Ureter (tissue), 1 donor: ENCODE data around the gene RPS28. TPM values are rescaled to one million over a fixed set of nuclear protein-coding genes. Genes with fewer than 3 reads are reported as not detected.
"Not testable (repeated sequence)": the region's sequence is repeated elsewhere in the genome, so short reads cannot be mapped to it uniquely, and the experiment has no call there.

ENCODE experiments used
- DNase-seq: peaks from one replicate; pipeline ENCODE4 v3.0.0-alpha.2; 2020; ENCODE audit warnings: low spot score
- total RNA-seq: library from RNA; stranded (reverse); gene quantifications from one replicate; pipeline ENCODE4 v1.2.4, GENCODE V29; 2023
- donor health status: DM: yes; HTN: yes; CAD: no.

RPS28 gene
- 1,953 TPM for total RNA-seq

DNA sequence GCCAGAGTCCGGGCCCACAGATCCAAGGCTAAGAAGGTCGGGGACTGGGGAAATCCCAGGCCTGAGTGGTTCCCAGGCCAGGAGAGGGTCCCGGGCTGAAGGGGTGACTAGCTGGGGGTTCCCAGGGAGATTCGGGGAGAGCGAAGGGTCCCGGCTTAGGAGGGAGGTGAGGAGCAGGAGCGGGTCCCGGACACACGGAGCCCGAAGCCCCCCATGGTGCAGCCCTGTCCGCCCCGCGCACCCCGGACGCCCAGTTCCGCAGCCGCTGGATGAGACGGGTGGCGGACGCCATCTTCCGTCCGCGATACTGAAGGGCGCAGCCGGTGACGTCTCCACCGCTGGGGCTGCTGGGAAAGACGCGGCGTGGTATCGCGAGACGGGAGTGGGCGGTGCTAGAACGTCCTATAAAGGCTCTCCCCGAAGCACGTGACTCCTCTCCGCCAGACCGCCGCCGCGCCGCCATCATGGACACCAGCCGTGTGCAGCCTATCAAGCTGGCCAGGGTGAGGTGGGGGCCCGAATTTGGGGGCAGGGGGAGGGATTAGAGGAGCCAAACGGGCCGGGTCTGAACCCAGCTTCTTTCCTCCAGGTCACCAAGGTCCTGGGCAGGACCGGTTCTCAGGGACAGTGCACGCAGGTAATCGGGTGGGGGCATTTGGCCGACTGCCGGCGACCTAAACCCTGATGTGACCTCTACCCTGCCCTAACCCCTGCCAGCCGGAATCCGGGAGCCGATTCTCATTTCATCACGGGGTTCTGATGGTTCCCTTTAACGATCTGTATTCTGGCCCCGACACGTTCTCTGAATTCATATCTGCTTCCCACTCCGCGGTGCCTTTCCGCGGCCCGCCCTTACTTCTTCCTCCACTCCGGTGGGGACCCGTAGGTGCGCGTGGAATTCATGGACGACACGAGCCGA lies at the start of gene RPS28, which contains the start of gene NDUFA7:
RPS28 (plus strand) TSS at position 430 of the 919 bp plus-strand sequence; CDS start at position 465, 35 bp downstream.
NDUFA7 (minus strand) TSS at position 309 of the 919 bp plus-strand sequence; CDS start at position 292, 17 bp downstream.
- DNase-seq, result peak; percentile 98

DNA sequence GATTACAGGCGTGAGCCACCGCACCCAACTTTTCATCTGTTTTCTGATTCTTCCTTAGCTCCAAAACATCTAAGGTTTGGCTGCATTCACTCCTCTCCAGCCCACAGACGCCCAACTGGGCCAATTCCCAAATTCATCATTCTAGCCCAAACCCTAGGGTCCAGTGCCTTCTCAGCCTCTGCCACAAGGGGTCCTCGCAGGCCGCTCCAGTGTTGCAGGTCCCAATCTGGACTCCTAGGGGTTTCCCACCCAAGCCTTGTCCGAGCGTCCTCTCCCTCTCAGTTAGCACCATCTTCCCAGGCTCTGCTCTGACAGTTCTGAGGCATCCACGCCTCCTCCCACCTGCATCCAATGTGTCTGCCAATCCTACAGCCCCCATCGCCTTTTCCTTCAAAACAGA lies 44.8 kb upstream of the RPS28 start:
- DNase-seq, result not testable (repeated sequence)

DNA sequence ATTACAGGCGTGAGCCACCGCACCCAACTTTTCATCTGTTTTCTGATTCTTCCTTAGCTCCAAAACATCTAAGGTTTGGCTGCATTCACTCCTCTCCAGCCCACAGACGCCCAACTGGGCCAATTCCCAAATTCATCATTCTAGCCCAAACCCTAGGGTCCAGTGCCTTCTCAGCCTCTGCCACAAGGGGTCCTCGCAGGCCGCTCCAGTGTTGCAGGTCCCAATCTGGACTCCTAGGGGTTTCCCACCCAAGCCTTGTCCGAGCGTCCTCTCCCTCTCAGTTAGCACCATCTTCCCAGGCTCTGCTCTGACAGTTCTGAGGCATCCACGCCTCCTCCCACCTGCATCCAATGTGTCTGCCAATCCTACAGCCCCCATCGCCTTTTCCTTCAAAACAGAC lies 30.0 kb upstream of the RPS28 start:
- not testable (repeated sequence) for DNase-seq

DNA sequence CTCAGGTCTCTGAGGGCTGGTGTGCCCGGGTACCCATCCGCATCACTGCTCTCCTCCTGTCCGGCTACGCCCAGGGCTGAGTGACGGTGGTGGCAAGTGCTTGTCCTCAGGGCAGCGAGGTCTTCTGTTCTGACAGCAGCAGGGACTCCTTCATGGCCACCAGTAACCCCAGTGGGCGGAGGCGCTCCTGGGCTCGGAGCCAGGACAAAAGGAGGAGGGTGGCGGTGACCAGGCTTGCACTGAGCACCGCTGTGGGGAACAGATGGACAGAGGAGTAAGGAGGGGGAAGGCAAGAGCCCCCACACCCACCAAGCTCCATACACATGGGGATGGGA lies 19.0 kb upstream of the RPS28 start:
- DNase-seq, result peak; percentile 44

DNA sequence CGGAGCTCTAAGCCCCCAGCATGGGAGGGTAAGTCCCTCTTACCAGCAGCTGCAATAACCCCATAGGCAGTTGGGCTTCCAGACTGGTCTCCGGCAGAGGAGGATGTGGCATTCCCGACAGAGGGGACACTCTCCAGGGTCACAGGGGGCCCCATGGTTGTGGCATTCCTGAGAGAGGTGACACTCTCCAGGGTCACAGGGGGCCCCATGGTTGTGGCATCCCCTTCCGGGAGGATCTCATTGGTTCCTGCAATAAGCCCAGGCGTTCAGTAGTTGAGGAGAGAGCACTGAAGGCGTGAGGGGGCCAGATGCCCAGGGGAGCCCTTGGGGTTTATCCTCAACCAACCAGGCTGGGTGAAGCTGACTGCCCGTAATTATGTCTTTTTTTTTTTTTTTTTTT lies 18.6 kb upstream of the RPS28 start:
- DNase-seq, result peak; percentile 31

DNA sequence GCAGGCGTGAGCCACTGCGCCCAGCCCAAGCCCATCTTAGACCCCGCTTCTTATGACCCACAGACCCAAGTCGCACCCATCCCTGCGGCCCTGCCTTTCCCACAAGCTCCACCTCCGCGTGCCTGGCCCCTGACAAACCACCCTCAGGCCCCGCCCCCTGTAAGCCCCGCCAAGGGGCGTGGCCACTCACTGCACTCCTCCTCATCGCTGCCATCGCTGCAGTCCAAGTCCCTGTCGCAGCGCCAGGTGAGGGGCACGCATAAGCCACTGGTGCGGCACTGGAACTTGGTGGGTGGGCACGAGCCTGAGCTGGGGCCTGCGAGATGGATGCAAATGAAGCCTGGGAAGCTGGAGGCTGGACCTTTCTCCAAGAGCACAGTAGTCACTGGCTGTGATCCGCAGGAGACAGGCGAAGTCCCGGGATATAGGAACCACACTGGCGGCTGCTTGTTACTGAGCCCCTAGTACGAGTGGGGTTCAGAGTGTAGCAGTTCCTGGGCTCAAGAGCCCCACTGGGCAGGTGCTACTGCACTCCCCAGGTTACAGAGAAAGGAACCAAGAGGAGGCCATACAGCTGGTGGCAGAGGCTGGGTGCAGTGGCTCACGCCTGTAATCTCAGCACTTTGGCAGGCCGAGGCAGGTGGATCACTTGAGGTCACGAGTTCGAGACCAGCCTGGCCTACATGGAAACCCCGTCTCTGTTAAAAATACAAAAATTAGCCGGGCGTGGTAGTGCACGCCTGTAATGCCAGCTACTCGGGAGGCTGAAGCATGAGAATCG lies 16.3 kb upstream of the RPS28 start:
- peak; percentile 41 for DNase-seq

DNA sequence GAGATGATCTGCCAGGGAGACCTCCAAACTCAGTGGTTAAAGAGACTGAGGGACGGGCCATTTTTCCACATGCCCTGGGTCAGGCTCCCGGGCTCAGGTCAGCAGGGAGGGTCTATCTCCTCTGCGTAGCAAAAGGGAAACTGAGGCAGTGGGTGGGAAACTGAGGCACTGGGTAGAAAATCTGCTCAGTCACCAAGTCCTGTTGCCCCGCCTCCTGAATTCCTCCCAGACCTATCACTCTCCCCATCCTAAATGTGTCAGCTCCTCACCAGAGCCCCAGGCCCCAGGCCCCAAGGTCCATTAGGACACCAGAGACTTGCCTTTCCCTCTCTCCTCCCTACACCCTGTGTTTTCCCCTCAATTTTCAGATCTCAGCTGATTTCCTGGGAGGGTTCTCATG lies 15.5 kb upstream of the RPS28 start:
- DNase-seq, result peak; percentile 31

DNA sequence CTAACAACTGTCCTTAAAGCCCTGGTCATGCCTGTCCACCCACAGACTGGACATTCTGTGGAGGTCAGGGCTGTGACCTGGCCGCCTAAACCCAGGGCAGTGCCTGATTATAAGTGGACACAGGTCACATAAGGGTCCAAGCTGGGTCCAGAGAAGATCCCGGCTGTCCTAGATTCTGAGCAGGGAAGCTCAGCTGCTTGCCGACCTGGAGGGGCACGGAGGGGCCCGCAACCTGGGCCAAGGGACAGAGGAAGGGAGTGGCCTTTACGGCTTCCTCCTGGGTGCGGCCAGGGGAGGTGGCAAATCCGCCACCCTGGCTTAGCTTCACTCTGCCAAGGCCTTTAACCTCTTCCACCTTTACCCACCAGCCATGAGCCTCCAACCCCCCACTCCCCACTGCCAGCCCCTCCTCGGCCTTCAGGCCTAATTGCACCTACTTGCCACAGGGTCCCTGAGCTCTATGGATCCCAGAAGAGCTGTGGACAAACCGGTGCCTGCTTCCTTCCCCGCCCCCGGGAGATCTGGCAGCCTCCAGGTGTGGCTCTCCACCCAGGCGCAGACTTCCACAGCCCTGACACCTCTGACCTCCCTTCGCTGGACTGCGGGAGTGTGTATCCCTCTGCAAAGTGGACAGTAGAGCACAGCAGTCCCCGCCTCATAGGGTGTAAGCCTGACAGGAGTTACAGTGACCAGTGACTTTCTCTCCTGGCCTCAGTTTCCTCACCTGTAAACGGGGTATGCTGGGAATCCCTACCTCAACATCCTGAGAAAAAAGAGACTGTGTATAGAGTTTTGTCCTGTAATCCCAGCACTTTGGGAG lies 14.9 kb upstream of the RPS28 start:
- peak; percentile 41 for DNase-seq

DNA sequence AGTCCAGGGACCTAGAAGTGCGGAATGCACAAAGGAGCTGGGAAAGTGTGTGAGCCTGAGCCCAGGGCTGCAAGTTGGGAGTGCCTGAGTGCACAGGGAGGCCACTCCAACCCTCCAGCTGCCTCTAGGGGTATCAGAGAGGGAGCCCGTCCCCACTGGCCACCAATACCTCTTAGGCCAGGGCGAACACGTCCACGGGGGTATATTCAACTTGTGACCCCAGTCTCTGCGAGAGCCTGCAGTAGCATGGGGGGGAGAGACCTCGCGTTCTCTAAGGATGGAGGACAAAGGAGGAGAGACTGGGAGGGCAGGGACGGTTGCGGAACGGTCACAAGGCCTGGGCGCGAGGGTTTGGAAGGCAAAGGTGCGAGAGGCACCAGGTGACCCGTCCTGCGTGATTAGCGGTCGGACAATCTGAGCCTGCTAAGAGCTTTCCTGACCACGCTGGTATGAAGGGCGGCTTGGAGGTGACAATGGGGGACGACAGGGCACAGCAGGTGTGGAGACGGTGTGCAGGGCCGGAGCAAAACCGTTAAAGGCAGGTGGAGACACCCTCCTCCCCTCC lies 13.8 kb upstream of the RPS28 start:
- DNase-seq, result peak; percentile 42

DNA sequence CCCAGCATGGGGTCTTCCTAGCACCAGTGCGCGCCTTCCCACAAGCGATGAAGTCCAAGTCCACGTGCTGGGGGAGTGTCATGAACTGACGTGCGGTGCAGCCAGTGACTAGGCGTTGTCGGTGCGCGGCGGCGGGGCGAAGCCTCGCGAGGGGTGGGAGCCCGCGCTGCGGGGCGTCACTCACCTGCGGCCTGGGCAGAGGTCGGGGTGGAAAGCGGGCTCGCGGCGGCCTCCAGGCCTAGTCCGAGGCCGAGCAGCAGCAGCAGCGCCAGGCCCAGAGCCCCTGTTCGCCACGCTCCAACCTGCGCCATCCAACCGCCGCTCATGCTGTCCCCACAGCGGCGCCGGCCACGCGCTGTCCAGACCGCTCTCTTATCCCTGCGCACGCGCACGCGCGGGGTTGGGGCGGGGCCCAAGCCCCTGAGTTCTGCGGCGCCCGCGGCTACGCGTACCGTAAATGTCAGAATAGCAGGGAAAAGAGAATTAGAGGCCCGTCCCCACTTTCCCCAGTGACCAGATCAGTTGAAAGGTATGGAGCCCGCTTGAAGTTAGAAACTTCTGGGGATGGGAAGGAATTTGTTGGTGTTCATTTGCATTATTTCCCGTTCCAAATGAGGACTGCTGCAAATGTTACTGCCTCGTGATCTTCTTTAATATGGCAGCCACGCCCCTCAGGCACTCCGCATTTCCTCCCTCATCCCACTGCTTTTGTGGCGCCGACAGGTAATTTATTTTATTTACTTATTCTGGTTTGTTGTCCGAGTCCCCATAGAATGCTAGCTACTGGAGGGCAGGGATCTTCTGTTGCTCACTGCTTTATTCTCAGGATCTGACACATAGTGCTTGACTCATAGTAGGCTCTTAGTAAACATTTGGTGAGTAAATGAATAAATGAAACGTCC lies 13.1 kb upstream of the RPS28 start, which contains the start of gene CD320:
CD320 (minus strand) TSS at position 394 of the 902 bp plus-strand sequence; CDS start at position 326, 68 bp downstream.
- peak; percentile 86 for DNase-seq

DNA sequence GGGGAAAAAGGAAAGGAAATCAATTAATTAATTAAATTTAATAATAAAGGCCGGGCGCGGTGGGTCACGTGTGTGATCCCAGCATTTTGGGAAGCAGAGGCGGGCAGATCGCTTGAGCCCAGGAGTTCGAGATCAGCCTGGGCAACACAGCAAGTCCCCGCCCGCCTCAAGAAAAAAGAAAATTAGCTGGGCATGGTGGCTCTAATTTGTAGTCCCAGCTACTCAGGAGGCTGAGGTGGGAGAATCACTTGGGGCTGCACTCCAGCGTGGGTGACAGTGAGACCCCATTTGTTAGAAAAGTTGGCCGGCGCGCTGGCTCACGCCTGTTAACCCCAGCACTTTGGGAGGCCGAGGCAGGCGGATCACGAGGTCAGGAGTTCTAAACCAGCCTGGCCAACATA lies 12.4 kb upstream of the RPS28 start:
- peak; percentile 40 for DNase-seq

DNA sequence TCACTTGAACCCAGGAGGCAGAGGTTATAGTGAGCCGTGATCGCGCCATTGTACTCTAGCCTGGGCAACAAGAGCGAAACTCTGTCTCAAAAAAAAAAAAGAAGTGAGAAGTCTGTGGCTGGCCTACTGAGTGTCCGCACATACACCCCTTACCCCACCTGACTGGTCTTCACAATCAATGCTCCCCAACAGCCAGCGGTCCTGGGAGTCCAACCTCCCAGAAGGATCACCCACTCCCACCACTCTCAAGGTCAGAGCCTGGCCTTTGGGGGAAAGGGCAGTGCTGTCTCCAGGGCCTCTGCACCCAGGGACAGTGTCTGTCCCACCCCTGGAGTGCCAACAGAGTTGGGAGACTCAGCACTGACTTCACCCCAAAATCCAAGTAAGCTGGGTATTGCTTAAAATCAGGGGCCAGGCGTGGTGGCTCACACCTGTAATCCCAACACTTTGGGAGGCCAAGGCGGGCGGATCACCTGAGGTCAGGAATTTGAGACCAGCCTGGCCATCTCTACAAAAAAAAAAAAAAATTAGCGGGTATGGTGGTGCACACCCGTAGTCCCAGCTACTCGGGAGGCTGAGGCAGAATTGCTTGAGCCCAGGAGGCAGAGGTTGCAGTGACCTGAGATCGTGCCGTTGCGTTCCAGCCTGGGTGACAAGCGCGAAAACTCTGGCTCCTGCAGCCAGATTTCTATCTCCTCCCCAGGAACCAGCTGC lies 10.8 kb upstream of the RPS28 start:
- no peak for DNase-seq

DNA sequence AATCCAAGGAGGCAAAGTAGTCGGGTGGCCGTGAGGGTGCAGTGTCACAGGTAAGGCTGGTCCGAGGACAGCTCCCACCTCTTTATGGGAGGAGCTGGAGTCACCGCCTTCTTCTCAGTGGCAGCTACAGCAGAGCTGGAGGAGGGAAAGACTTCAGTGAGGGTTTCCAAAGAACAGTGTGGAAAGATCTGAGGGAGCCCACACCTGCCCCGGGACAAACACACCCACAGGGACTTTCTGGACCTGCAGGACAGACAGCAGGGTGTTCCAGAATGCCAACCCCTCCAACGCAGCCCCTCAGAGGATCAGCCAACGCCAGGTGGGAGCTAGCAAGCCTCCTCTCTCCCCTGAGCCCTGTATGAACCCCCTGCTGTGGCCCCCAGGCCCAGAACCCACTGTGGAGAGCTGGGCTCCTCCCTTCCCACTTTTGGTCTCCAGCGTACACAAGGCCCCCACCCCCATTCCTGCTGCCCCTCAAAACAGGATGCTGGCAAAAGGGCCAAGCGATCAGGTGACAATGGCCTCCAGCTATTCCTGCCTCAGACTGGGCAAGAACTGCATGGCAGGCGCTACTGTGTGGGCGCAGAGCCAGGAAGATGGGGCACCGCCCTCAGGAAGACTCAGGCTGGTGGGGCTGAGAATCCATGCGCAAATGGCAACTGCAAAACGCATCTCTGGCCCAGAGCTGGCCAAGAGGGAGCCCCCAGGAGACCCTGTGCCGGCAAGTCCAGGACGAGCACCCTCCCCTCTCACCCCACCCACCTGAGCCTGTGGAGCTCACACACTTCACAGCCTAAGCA lies 9.6 kb upstream of the RPS28 start:
- no peak for DNase-seq

DNA sequence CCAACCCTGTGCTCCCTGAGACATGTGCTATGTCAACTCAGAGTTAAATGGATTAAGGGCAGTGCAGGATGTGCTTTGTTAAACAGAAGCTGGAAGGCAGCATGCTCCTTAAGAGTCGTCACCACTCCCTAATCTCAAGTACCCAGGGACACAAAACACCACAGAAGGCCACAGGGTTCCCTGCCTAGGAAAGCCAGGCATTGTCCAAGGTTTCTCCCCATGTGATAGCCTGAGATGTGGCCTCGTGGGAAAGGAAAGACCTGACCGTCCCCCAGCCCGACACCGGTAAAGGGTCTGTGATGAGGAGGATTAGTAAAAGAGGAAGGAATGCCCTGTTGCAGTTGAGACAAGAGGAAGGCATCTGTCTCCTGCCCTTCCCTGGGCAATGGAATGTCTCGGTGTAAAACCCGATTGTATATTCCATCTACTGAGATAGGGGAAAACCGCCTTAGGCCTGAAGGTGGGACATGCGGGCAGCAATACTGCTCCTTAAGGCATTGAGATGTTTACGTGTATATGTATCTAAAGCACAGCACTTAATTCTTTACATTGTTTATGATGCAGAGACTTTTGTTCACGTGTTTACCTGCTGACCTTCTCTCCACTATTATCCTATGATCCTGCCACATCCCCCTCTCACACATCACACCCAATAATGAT lies 6.2 kb upstream of the RPS28 start:
- not testable (repeated sequence) for DNase-seq

DNA sequence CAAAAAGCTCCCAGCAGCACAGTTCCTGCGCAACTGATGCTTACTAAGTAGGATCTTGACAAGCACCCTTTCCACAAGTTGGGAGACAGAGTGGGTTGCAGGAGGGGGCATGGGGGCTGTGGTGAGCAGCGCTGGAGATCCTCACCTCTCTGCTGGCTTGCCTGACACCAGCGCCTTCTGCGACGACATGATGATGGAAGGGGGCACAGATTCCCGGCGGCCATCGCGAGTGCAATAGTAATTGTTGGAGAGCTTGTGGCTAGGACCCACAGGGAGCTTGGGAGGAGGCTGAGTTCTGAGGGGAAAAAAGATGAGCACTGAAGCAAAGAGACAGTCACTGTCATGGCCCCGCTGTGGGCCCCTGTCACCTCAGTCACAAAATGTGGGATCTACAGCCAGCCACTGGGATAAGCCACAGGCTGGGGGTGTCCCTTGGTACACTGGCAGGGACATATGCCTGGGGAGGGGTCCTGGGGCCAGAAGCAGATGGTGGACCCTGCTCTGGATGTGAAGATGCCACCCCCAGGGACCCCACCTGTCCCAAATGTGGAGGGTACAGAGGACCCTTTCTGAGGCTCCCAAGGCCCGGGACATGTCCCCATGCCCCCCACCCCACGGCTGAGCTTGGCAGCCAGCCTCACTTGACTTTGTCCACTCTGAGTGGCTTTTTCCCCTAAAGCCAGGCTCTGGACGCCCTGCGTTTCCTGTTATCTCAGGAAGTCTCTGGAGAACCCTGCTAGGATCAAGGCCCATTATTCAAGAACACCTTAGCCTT lies 4.8 kb upstream of the RPS28 start:
- no peak for DNase-seq

DNA sequence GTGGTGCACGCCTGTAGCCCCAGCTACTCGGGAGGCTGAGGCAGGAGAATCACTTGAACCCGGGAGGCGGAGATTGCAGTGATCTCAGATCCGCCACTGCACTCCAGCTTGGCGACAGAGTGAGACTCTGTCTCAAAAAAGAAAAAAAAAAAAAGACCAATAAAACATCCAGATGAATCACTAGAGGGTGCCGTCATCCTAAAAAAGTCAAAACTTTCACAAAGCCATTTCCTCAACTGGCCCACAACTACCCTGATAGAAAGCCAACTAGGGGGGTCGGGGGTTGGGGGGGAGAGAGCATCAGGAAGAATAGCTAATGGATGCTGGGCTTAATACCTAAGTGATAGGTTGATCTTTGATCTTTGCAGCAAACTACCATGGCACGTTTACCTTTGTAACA lies 2.5 kb upstream of the RPS28 start:
- not testable (repeated sequence) for DNase-seq

DNA sequence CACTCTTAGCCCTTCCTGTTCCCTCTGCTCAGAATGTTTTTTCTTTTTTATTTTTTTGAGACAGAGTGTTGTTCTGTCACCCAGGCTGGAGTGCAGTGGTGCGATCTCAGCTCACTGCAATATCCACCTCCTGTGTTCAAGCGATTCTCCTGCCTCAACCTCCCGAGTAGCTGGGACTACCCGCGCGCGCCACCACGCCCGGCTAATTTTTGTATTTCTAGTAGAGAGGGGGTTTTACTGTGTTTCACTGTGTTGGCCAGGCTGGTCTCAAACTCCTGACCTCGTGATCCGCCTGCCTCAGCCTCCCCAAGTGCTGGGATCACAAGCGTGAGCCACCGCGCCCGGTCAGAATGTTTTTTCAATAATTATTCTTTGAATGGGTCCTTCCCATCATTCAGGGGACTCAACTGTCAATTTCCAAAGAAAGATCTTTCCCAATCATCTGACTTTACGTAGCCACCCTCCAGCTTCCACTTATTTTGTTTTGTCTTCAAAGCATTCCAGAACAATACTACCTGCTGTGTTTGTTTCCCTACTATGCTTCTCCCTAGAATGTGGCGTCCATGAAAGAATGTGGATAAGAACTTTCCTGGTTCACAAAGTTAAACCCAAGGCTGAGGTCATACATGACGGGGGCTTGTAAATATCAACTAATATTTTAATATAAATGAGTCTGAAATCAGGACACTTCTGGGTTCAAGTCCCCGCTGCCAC lies 1.3 kb upstream of the RPS28 start:
- DNase-seq, result no peak
